Right lobe of liver (tissue), 6 donors: Measurements from ENCODE around the gene KLHL40. TPM values are rescaled to one million over a fixed set of nuclear protein-coding genes. Genes with fewer than 3 reads are reported as not detected.

Experiments used
- ATAC-seq, 4 donors: fragments of 200-7000 bp; cut with Tn5 transposase; one replicate each; pipeline ENCODE4 v1.9.1; 2020; ENCODE audit warnings: mild to moderate bottlenecking in 4 of 4, moderate library complexity in 4 of 4
- DNase-seq, 3 donors: peaks; one replicate each; pipeline ENCODE4 v3.0.0-alpha.2; 2020
- H3K27ac ChIP-seq, 3 donors: fragments of 200-600 bp; one replicate each; pipeline ENCODE4 v1.8.0; 2022
- H3K27me3 ChIP-seq, 2 donors: fragments of 200-600 bp; one replicate each; pipeline ENCODE4 v1.8.0; 2022
- H3K36me3 ChIP-seq, 4 donors: fragments of 200-600 bp; sonication (generic) in 1 of 4; one replicate each; pipeline versions ENCODE4 v1.5.1 to v1.8.0; 2017 to 2022; ENCODE audit warnings: control low read depth in 1 of 4
- H3K4me1 ChIP-seq, 4 donors: fragments of 200-600 bp; sonication (generic) in 1 of 4; one replicate each; pipeline versions ENCODE4 v1.5.1 to v1.8.0; 2017 to 2022; ENCODE audit warnings: control low read depth in 1 of 4
- H3K4me3 ChIP-seq, 3 donors: fragments of 200-600 bp; one replicate each; pipeline ENCODE4 v1.8.0; 2022
- H3K9me3 ChIP-seq, 4 donors: fragments of 200-600 bp; sonication (generic) in 1 of 4; one replicate each; pipeline versions ENCODE4 v1.5.1 to v1.8.0; 2017 to 2022; ENCODE audit warnings: control low read depth in 1 of 4
- CTCF ChIP-seq, 4 donors: fragments of 200-600 bp in 3 of 4; fragments of 450-650 bp in 1 of 4; IDR thresholded peaks; one replicate each; pipeline versions ENCODE4 v1.5.1 to v1.8.0; 2016 to 2022; ENCODE audit warnings: antibody characterized with exemption in 4 of 4, mild to moderate bottlenecking in 2 of 4
- POLR2A ChIP-seq: fragments of 450-650 bp; IDR thresholded peaks from one replicate; pipeline ENCODE4 v1.6.1; 2017; ENCODE audit warnings: antibody characterized with exemption, mild to moderate bottlenecking
- WGBS: methylation state at CpG from one replicate; pipeline ENCODE4 v1.1.6; 2018; ENCODE audit warnings: low coverage, low lambda C conversion rate; ENCODE audit not compliant: insufficient coverage; ENCODE audit errors: missing lambda C conversion rate; 5-methylcytosine and 5-hydroxymethylcytosine counted together
- intact Hi-C, 2 donors: fragments of 100-400 bp; cut with DNase I; formaldehyde crosslinking; loops; one replicate each; pipeline versions ENCODE4 v1.11.2 to v1.14.1; 2022
- total RNA-seq, 6 experiments: library from RNA; depleted of rRNA in 2 of 6; stranded (reverse); fragments of >200 nt in 2 of 6; fragmentation: NEBNext Ultra II Directional in 3 of 6; extraction: Animal tissue kit (Norgen Biotek cat#: 25700) in 3 of 6; gene quantifications; one replicate each; pipeline versions ENCODE4 v1.1.0 to v1.2.4, GENCODE V29; 2016 to 2023
- donor health status: DM: no; HTN: yes; CAD: no.
- donor health status: DM: no; HTN: no; CAD: no.
- donor health status: DM: no; HTN: no; CAD: no.
- donor health status: DM: no; HTN: yes; CAD: no.
- donor health status: DM: no; HTN: yes; CAD: no.

The KLHL40 gene
- total RNA-seq, 6 experiments from 2014 or later = 0.19 to 0.68 TPM; not detected in 4

- ATAC-seq (no peak), DNase-seq (no peak)
- H3K27ac ChIP-seq = no peak overlapping the region
- H3K4me1 ChIP-seq = no peaks in the 10 kb centered on the region
- no peaks in the 10 kb centered on the region for H3K9me3 ChIP-seq
- H3K27me3 ChIP-seq = no peaks in the 10 kb centered on the region
- H3K4me3 ChIP-seq = no peak overlapping the region
- intact Hi-C loops = no loop called here
- TF ChIP-seq CTCF (IDR thresholded peaks at IDR 0.05) = no peak
- no peak for TF ChIP-seq POLR2A
- 72% methylated on average over 6 of the region's 13 CpGs for WGBS
- H3K36me3 ChIP-seq = no peaks in the 10 kb centered on the region
These were observed 6.7 kb downstream of the KLHL40 start for GRCh38 chr3:42691816-42692666.

- no peak for TF ChIP-seq CTCF (IDR thresholded peaks at IDR 0.05)
- TF ChIP-seq POLR2A = no peak
- H3K4me3 ChIP-seq = no peak overlapping the region
- ATAC-seq = no peak
- H3K36me3 ChIP-seq = no peaks in the 10 kb centered on the region
- no peaks in the 10 kb centered on the region for H3K27me3 ChIP-seq
- intact Hi-C loops = no loop called here
- no peak overlapping the region for H3K27ac ChIP-seq
- DNase-seq = no peak
- H3K9me3 ChIP-seq = no peaks in the 10 kb centered on the region
- H3K4me1 ChIP-seq = no peaks in the 10 kb centered on the region
- WGBS = 68% methylated on average over 5 of the region's 17 CpGs
These were observed 7.6 kb downstream of the KLHL40 start for GRCh38 chr3:42692667-42693529.

- Histone ChIP-seq H3K9me3 (no peaks in the 10 kb centered on the region), H3K27ac (no peak overlapping the region), H3K4me3 (no peak overlapping the region), H3K27me3 (no peaks in the 10 kb centered on the region), H3K36me3 (no peaks in the 10 kb centered on the region), H3K4me1 (no peaks in the 10 kb centered on the region)
- TF ChIP-seq CTCF (IDR thresholded peaks at IDR 0.05) = no peak
- no peak for TF ChIP-seq POLR2A
- DNase-seq (no peak), ATAC-seq (no peak)
- 0% methylated on average over 1 of the region's 4 CpGs for WGBS
- intact Hi-C loops = no loop called here
These were observed 8.2 kb downstream of the KLHL40 start for GRCh38 chr3:42693530-42693930.

- H3K27ac ChIP-seq = no peak overlapping the region
- no peak overlapping the region for H3K4me3 ChIP-seq
- no peaks in the 10 kb centered on the region for H3K4me1 ChIP-seq
- no peaks in the 10 kb centered on the region for H3K36me3 ChIP-seq
- H3K27me3 ChIP-seq = no peaks in the 10 kb centered on the region
- DNase-seq (no peak), ATAC-seq (no peak)
- intact Hi-C loops = no loop called here
- H3K9me3 ChIP-seq = no peaks in the 10 kb centered on the region
- TF ChIP-seq CTCF (IDR thresholded peaks at IDR 0.05) (no peak), POLR2A (no peak)
These were observed 9.0 kb downstream of the KLHL40 start for GRCh38 chr3:42694366-42694765.
